ENCODE data around the gene ADD3.

DNA sequence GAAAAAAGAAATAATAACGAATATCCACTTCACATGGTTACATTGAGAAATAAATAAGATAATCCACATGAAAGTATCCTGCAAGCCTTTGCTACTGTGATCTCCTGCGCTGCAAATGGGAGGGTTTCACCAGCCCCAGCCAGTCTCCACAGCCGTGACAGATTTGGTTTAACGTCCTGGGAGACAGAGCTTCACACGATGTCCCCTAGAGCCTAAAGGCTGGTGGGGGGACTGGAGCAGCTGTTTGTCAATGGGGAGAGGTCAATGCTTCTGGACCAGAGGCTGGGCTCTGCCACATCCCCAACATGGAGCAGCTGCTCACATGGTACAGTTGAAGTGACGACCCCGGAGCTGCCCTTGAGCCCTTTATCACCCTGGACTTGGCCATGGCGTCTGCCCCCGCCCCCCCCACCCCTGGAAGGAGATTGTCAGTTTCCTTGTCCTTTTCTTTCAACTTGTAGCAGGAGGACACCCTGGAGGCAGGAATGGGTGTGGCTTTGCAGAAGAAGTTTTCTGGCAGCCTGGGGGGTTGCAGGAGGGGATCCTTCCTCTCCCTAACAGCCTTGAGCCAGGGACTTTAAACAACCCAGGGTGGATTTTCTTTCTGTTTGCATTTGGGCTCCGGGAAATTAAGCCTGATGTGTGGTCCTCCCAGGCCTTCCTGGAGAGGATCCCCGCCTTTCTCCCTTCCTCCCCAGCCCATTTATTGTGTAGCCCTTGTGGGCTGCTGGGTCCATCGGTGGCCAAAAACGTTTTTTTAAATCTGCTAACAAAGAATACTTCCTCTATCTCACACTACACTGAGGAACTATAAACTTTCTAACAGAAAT is 162.6 kb downstream of the ADD3 start:
- no peak for TF ChIP-seq TARDBP (IDR thresholded peaks at IDR 0.05)
- no peak for TF ChIP-seq L3MBTL2 (conservative IDR thresholded peaks at IDR 0.05)
- TF ChIP-seq FOXM1 (IDR thresholded peaks at IDR 0.05; ENCODE audit: borderline replicate concordance), result no peak
